Measurements from ENCODE around the gene GPR39. TPM values are rescaled to one million over a fixed set of nuclear protein-coding genes. Genes with fewer than 3 reads are reported as not detected.

Gene GPR39
- total RNA-seq, 2 donors from 2014 or later = 3.6 to 5.3 TPM

DNA sequence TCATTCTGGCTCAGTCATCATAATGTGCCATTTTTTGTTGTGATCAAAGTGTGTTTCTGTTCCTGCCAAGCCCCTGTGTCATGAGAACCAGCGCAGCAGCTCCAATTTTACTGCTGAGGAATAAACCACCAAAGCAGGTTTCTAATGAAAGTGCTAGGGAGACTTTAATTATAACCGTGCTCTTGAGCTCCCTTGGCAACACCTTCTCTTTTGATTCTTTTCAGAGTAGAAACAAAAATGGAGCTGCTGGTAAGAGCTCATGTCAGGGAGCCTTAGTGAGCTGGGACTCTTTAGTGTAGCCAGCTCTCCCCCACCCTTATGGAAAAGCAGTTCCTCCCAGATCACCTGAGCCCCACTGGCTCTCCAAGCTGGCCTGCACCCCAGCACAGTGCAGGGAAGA lies 179.1 kb downstream of the GPR39 start:
- no peaks in the 10 kb centered on the region for H3K4me1 ChIP-seq (replicated peaks)
- H3K27me3 ChIP-seq (replicated peaks; ENCODE audit: insufficient read depth) = no peaks in the 10 kb centered on the region
- intact Hi-C loops (cut with DNase I) = no loop called here
- H3K4me3 ChIP-seq = no peak overlapping the region
- DNase-seq (ENCODE audit: low spot score) = no peak
- no peaks in the 10 kb centered on the region for H3K36me3 ChIP-seq
- H3K27ac ChIP-seq = no peak overlapping the region
- WGBS = 64% methylated on average over 2 of the region's 2 CpGs
- TF ChIP-seq POLR2A (IDR thresholded peaks at IDR 0.05) (no peak), POLR2AphosphoS5 (IDR thresholded peaks at IDR 0.05) (no peak)
- TF ChIP-seq, protein P1, sequence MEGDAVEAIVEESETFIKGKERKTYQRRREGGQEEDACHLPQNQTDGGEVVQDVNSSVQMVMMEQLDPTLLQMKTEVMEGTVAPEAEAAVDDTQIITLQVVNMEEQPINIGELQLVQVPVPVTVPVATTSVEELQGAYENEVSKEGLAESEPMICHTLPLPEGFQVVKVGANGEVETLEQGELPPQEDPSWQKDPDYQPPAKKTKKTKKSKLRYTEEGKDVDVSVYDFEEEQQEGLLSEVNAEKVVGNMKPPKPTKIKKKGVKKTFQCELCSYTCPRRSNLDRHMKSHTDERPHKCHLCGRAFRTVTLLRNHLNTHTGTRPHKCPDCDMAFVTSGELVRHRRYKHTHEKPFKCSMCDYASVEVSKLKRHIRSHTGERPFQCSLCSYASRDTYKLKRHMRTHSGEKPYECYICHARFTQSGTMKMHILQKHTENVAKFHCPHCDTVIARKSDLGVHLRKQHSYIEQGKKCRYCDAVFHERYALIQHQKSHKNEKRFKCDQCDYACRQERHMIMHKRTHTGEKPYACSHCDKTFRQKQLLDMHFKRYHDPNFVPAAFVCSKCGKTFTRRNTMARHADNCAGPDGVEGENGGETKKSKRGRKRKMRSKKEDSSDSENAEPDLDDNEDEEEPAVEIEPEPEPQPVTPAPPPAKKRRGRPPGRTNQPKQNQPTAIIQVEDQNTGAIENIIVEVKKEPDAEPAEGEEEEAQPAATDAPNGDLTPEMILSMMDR (IDR thresholded peaks at IDR 0.05) = no peak
- no peaks in the 10 kb centered on the region for H3K9me3 ChIP-seq

DNA sequence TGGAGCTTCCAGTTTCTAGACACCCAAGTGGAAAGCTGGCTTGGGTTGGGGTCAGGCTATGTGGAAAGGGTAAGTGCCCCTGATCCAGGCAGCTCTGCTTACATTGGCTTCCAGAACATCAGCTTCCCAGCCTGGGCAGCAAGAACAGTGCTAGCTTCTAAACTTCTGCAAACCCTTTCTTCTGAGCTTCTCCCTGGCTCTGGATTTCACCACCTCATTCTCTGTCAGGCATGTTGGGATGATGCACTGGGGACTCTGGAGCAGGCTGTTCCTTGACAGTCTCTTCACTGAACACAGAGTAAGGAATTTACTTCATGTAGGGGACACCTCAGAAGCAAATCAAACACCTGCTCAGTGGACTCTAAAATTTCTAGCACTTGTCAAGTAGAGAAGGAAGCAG lies 180.6 kb downstream of the GPR39 start:
- no peaks in the 10 kb centered on the region for H3K27me3 ChIP-seq (replicated peaks; ENCODE audit: insufficient read depth)
- no peaks in the 10 kb centered on the region for H3K4me1 ChIP-seq (replicated peaks)
- H3K9me3 ChIP-seq = no peaks in the 10 kb centered on the region
- DNase-seq (ENCODE audit: low spot score) = no peak
- TF ChIP-seq POLR2A (IDR thresholded peaks at IDR 0.05) (no peak), POLR2AphosphoS5 (IDR thresholded peaks at IDR 0.05) (no peak)
- TF ChIP-seq, protein P1 (IDR thresholded peaks at IDR 0.05) = no peak
- H3K4me3 ChIP-seq = no peak overlapping the region
- H3K36me3 ChIP-seq = no peaks in the 10 kb centered on the region
- intact Hi-C loops (cut with DNase I) = no loop called here
- no peak overlapping the region for H3K27ac ChIP-seq

- Histone ChIP-seq H3K27ac (no peak overlapping the region), H3K27me3 (replicated peaks; ENCODE audit: insufficient read depth) (no peaks in the 10 kb centered on the region), H3K4me3 (no peak overlapping the region), H3K36me3 (no peaks in the 10 kb centered on the region), H3K4me1 (replicated peaks) (no peaks in the 10 kb centered on the region), H3K9me3 (no peaks in the 10 kb centered on the region)
- DNase-seq (ENCODE audit: low spot score) = no peak
- WGBS = 93% methylated on average over 1 of the region's 1 CpG
- TF ChIP-seq POLR2A (IDR thresholded peaks at IDR 0.05) = no peak
- TF ChIP-seq, protein P1 (IDR thresholded peaks at IDR 0.05) = no peak
- no peak for TF ChIP-seq POLR2AphosphoS5 (IDR thresholded peaks at IDR 0.05)
- intact Hi-C loops (cut with DNase I) = no loop called here
Observed at GRCh38 chr2:132597831-132598230, 181.2 kb downstream of the GPR39 start.

GRCh38 chr2:132598536-132598935 lies 181.9 kb downstream of the GPR39 start:
- Histone ChIP-seq H3K4me3 (no peak overlapping the region), H3K27ac (no peak overlapping the region), H3K27me3 (replicated peaks; ENCODE audit: insufficient read depth) (no peaks in the 10 kb centered on the region), H3K9me3 (no peaks in the 10 kb centered on the region), H3K36me3 (no peaks in the 10 kb centered on the region), H3K4me1 (replicated peaks) (no peaks in the 10 kb centered on the region)
- no peak for DNase-seq (ENCODE audit: low spot score)
- no peak for TF ChIP-seq POLR2A (IDR thresholded peaks at IDR 0.05)
- WGBS = 77% methylated on average over 3 of the region's 3 CpGs
- intact Hi-C loops (cut with DNase I) = no loop called here

DNA sequence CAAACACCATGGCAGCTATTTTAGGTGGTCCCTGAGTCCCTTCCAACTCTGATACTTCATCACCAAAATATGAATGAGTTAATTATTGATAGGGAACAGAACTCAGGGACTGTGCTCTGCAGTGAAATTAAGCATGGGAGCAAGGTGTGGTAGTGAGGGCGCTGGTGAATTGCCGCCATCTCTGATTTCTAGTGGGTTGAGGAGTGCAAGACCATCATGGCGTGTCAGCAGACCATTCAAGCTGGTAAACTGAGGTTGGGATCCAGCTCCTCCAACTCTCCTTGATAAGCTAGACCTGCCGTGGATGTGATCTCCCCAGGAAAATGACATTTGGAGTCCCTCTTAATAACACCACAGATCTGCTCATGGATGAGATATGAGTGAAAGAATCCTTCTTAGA lies 183.0 kb downstream of the GPR39 start:
- intact Hi-C loops (cut with DNase I) = no loop called here
- no peaks in the 10 kb centered on the region for H3K9me3 ChIP-seq
- no peaks in the 10 kb centered on the region for H3K27me3 ChIP-seq (replicated peaks; ENCODE audit: insufficient read depth)
- no peak overlapping the region for H3K27ac ChIP-seq
- H3K36me3 ChIP-seq = no peaks in the 10 kb centered on the region
- TF ChIP-seq, protein P1 (IDR thresholded peaks at IDR 0.05) = no peak
- TF ChIP-seq POLR2AphosphoS5 (IDR thresholded peaks at IDR 0.05) = no peak
- no peak for TF ChIP-seq POLR2A (IDR thresholded peaks at IDR 0.05)
- H3K4me1 ChIP-seq (replicated peaks) = no peaks in the 10 kb centered on the region
- H3K4me3 ChIP-seq = no peak overlapping the region
- 94% methylated on average over 4 of the region's 4 CpGs for WGBS
- no peak for DNase-seq (ENCODE audit: low spot score)
